ENCODE measurements around the gene PACSIN1.
"Not testable (repeated sequence)": the region's sequence is repeated elsewhere in the genome, so short reads cannot be mapped to it uniquely, and the experiment has no call there.

The PACSIN1 gene

DNA sequence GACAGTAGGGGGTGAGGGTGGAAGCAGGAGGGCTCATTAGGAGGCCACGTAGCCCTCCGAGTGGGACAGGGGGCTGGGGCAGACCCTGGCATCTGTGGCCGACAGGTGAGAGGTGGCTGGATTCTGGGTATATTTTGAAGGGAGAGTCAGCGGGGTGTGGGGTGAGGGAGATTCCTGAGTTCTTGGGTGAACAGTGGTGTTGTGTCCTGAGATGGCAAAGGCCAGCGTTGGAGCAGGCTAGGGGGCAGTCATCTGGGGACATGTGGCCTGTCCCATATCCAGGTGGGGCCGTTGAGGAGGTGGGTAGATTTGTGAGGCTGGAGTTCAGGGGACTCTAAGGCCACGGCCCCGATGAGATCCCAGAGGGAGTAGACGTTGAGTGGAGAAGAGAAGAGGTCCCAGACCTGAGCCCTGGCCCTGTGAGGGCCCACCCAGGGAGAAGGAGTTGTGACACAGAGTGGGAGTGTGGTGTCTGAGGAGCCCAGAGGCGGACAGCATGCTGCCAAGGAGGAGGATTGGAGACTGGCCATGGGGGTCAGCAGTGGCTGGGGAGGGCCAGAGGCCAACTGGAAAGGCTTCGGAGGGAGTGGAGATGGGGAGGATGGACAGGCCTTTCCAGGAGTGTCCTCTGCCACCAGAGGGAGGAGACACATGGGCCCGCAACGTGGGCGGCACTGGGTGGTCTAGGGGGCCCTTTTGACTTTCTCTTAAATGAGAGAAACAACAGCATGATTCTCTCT lies 19.6 kb downstream of the PACSIN1 start:
- no peak for DNase-seq (ENCODE audit: low spot score)

DNA sequence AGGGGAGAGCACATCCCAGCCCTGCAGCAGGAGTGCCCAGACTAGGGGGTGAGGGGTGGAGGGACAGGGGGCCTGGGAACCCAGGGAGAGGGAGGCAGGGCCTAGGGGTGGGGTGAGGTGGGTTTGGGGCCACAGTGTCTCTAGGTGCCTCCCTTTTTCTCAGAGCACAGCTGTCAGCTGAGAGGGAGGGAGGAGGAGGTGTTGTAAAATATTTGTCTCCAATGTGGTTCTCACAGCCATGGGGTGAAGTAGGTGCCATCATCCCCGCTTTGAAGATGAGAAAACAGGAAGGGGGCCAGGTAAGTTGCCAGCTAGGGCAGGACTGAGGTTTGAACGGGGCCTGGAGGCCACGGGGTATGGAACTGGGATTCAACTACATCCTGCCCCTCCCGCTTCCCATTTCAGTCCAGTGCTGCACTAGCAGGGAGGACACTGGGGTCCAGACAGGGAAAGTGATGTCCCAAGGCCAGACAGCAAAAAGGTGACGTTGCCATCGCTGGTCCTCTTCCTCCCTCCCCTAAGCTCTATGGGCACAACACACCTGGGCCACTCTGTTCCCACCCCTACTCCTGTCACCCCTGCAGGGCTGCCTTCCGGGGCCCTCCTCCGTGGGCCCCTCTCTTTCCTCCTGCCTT lies 20.3 kb downstream of the PACSIN1 start:
- no peak for DNase-seq (ENCODE audit: low spot score)

DNA sequence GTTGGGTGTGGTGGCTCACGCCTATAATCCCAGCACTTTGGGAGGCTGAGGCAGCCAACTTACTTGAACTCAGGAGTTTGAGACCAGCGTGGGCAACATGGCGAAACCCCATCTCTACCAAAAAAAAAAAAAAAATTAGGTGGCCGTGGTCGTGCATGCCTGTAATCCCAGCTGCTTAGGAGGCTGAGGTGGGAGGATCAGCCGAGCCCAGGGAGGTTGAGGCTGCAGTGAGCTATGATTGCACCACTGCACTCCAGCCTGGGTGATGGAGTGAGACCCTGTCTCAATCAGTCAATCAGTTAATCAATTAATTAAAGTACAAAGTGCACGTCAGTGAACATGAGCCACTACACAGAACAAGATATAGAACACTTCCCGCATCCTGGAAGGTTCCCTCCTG lies 21.0 kb downstream of the PACSIN1 start:
- DNase-seq (ENCODE audit: low spot score) = not testable (repeated sequence)

DNA sequence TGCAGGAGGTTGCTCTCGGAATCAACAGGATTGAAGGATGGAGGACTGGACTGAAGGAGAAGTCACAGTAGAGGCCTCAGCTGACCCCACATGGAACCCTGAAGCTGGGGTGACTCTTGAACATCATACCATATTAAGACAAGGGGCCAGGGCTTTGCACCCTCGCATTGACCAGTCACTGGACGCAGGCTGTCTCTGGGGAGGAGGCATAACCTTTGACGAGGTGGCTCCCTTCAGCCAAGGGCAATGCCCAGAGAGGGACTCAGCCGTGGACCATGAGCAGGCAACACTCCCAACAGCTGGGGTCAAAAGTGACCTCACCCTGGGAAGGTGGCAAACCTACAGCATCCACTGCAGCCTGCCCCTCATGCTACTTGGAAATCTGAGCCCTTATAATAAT lies 21.7 kb downstream of the PACSIN1 start:
- DNase-seq (ENCODE audit: low spot score) = no peak

DNA sequence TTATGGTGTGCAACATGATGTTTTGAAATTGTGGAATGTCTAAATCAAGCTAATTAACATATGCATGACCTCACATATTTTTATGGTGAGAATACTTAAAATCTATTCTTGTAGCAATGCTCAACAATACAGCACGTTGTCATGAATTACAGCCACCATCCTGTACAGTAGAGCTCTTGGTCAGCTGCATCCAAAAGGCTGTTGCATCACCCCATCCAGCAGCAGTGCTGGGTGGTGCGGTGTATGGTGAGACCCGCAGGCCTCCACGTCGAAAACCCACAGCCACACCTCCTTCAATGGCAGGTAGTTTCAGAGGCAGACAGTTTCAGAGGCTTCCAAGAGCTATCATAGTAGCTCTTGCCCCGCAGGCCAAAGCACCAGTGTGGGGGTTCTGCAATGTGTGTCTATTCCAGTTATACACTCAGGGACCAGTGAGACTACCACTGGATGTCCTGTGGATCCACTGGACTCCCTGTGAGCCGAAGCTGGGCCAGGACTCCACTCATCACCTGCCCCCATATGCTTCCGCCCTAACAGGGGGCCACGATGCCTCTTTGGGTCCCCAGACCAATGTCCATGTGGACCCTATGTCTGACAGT lies 23.4 kb downstream of the PACSIN1 start:
- DNase-seq (ENCODE audit: low spot score) = no peak

DNA sequence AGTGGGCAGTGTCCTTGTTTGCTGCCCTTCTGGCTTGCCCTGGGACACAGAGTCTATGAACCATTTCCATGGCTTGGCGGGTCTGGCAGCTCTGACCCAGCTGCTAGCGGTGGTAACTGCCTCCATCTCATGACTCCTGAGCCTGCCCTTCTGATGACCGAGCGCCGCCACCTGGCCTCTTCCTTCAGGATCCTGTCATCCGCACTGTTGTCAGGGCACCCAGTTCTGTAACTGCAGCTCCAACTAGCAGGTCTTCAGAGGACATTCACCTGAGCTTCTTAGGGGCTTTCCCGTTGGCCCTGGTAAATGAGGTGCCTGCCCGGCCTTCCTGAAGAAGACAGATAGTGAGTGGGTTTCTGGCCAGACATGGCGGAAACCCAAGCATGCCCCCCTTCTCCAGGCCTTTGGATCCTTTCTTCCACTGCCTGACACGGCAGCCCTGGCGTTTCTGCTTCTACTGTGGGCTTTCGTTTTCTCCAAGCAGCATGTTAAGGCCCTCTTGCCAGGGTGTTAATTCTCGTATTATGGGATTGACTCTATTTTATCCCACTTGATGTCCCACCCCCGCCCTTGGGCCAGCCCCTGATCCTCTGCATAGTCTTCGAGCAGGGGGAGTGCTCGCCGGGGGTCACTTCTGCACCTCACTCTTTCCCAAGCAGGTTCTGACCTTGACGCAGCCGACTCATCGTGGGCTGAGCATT lies 24.7 kb downstream of the PACSIN1 start:
- peak; percentile 40 for DNase-seq (ENCODE audit: low spot score)

DNA sequence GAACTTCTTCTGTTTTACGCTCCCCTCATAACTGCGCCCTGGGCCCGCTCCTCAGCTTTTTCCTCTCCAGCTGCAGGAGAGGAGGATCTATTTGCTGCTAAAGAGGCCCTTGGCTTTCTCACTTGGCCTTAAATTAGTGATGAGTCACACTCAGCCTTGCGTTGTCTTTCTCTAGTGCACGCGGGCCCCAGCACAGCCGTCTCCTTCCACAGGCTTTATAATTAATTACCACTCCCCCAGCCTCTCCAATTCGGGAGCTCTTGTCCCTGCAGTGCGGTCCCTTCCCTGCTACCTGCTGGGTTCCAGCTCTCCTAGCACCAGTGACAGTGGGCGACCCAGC lies 25.2 kb downstream of the PACSIN1 start:
- DNase-seq (ENCODE audit: low spot score) = no peak

DNA sequence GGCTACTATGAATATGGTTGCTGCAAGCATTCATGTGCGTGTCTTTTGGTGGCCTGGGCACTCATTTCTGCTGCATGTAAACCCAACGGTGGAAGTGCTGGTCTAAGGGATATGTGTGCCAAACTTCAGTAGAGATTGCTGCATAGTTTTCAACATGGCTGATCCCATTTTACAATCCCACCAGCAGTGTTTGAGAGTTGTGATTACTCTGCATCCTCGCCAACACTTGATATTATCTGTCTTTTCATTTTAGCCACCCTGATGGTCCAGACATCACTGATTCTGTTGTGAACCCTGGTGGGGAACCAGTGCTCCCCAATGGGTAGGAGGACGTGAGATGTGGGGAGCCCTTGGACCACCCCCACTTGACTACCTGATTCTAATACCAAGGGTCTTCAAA lies 27.5 kb downstream of the PACSIN1 start:
- no peak for DNase-seq (ENCODE audit: low spot score)

DNA sequence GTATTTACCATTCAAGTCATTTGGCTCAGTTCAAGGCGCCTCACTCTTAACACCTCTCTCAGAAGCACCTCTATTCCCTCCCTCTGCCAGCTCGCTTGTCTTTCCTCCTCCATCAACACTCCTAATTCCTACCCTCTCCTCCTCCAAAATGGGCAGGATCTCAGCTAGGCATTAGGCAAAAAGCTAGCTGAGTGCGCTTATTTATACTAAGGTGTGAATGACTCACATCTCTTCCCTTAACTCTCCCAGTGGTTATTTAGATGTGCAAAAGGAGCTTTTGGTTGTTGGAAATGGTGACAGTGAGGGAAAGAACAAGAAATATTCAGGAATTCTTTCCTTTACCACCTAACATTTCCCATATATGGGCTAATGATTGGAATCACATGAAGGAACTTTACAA lies 29.1 kb downstream of the PACSIN1 start:
- no peak for DNase-seq (ENCODE audit: low spot score)

DNA sequence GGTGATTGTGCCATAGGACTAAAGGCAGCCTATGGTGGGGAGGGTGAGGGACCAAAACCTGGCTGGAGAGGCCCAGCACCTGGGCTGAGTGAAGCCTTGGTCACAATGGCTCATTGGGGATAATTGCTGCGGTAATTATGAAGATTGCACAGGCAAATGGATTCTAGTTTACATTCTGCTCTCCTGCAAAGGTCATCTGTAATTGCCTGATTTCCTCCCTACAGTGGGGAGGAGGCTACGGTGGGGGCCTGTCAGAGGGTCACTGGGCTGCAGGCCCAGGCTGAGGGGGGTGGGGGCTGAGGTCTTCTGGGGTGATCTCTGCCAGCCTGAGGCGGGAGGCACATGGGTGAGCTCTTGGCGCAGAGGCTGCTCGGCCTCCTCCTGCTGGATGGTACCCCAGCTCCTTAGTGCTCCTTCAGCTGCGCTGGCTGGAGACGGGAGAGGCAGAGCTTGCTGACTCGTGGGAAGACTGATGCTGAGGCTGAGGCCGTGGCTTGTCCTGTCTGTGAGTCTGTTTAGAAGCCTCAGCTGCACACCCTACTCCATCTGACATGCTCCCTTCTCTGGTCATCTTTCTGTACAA lies 30.3 kb downstream of the PACSIN1 start:
- no peak for DNase-seq (ENCODE audit: low spot score)

DNA sequence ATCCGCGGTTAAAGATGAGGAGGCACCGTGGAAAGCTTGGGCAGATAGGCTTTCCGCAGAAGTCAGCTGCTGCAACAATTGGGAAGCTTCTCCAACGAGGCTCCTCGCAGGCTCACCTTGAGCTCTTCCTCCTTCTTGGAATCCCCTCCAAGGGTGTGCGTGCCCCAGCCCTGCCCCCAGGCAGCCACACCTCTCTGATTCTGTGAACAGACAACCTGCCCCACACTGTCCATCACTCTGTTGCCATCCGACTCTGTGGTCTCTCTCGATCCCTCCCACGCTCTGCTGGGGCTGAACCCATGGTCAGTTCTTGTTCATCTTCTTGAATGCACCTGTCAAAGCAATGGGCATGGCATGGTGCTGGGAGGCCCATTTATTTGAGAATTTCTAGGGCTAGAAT lies 31.5 kb downstream of the PACSIN1 start:
- DNase-seq (ENCODE audit: low spot score) = no peak

DNA sequence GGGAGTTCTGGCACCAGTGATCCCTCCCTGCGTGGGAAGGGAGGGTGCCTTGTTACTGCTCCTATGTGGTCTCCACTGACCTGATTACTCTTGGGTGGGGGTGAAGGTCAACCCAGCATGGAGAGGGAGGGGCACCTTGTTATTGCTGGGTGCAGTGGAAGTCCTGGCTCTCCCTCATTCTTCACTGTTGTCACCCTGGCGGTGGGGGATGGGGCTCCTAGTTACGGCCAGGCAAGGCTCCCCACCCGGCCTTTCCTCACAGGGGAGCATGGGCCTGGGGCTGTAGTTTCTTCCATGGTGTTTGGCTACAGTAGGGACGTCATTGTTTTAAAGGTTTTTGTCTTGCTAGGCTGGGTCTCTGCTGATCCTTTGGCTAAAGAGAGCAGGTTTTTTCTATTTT lies 40.8 kb downstream of the PACSIN1 start:
- no peak for DNase-seq (ENCODE audit: low spot score)

DNA sequence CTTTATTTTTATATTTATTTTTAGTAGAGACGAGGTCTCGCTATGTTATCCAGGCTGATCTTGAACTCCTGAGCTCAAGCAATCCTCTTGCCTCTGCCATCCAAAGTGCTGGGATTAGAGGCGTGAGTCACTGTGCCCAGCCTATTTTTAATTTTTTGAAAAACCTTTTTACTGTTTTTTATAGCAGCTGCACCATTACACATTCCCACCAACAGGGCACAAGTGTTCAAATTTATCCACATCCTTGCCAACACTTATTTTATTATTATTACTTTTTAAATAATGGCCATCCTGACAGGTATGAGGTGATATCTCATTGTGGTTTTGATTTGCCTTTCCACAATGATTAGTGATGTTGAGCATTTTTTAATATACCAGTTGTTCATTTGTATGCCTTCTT lies 42.5 kb downstream of the PACSIN1 start:
- DNase-seq (ENCODE audit: low spot score) = no peak

DNA sequence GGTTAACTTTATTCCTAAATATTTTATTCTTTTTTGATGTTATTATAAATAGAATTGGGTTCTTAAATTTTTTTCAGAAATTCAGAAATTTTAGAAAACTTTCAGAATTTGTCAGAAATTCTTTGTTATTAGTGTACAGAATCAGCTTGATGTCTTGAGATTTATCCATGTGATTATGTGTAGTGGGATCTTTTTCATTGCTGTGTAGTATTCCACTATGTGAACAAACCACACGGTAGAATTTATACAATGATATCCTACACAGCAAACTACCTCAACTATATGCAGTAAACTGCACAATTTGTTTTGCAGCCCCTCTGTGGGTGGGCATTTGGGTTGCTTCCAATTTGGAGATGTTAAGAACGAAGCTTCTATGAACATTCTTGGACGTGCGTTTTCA lies 43.9 kb downstream of the PACSIN1 start:
- DNase-seq (ENCODE audit: low spot score) = no peak

DNA sequence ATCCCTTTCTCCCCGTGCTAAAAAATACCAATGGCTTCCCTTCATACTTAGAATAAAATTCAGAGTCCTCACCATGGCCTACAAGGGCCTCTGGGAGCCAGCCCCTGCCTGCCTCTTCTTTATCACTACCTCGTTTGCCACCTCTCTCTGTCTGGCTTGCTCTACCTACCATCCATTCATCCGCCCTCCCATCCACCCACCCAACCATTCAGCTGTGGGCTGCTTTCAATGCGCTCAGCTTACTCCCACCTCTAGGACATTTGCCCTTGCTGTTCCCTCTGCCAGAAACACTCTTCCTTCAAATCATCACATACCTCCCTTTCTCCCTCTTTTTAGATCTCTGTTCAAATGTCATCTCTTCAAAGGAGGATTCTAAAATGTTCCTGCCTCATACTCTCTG lies 44.4 kb downstream of the PACSIN1 start:
- DNase-seq (ENCODE audit: low spot score) = no peak

DNA sequence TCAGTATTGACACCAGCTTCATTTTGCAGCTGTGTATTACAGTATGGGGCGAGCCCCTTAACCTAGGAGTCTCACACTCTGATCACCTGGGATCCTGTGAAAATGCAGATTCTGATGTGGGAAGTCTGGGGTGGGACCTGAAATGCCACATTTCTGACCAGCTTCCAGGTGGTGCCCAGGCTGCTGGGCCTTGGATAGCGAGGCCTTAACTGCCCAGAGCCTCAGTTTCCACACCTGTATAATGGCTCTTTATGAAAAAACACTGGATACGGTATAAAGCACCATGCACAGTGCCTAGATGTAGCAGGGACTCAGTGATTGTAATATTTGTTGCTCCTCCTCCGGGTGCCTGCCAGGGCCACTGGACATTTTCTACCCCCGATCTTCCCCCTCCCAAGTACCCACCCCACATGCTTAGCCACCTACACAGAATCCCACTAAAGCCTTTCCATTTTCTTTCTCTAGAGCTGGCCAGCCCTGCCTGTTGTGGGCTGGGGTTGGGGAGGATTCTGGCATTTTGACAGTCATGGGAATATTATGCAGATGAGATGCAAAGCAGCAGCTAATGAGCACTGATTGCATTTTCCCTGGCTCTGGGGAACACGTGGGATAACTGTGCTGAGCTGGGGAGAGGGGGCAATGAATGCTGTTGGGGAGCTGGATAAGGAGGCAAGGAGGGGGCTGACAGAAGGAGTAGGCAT lies 45.5 kb downstream of the PACSIN1 start:
- no peak for DNase-seq (ENCODE audit: low spot score)

DNA sequence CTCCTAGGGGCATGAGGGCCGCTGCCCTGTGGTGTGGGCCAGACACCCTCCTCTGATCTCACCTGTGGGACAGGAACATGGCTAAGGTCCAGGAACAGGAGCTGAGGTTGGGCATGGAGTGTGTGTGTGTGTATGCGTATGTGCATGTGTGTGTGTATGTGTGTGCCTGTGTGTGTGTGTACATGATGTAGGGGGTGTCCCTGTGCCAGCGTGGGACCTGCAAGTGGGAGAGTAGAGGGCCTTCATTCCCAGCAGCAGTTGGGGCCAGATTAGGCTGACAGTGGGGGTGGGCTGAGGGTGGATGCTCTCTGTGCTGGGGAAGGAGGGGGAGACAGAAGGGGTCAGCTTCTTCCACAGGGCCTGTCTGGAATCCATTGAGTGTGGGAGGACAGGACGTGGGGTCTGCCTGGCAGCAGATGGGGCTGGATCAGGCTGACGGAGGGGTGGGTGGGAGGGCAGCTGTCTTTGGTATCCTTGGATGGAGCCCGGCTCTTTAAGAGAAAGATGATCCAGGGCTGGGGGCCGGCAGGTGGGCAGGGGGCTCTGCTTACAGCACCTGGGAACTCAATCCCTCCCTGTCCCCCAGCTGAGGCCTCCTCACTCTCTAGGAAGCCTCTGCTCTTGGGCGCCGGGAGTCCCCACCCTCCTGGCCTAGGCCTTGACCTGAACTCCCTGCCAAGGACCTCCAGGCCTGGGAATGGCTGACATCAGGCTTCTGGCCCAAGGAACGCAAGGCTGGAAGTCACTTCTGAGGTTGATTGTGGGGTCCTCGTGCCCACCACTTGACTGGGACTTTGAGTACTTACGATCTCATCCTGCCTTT lies 46.2 kb downstream of the PACSIN1 start:
- DNase-seq (ENCODE audit: low spot score) = no peak

DNA sequence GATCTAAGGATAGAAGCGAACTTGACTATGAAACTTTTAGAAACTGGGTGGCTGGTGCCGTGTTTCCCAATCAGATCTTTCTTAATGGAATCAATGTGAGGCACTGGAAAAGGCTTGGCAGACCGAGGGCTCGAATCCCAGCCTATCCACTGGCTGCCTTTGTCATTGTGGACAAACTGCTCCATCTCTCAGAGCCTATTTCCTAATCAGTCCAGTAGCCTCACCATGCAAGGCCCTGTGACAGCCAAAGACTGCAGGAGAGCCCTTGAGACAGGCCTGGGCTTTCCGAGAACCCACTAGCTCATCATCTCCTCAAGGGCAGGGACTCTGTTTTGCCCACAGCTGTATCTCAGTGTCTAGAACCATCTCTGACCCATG lies 46.9 kb downstream of the PACSIN1 start:
- DNase-seq (ENCODE audit: low spot score) = peak; percentile 39

DNA sequence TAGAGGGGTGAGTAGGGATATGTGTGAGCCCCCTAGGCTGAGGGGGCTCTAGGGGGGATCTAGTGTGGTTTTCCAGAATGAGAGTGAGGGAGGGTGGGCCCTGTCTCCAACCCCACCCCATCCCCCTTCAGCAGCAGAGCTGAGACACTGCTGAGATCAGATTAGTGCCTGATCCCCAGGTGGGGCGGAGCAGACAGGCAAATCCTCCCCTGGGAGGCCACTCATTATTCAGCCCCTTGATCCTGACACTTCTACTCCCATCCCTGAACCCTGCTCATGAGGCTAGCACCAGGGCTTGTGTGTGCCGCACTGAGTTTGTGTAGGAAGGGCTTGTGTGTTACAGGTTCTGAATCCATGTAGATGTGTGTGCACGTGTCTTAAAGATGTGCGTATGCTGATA lies 47.8 kb downstream of the PACSIN1 start:
- no peak for DNase-seq (ENCODE audit: low spot score)

DNA sequence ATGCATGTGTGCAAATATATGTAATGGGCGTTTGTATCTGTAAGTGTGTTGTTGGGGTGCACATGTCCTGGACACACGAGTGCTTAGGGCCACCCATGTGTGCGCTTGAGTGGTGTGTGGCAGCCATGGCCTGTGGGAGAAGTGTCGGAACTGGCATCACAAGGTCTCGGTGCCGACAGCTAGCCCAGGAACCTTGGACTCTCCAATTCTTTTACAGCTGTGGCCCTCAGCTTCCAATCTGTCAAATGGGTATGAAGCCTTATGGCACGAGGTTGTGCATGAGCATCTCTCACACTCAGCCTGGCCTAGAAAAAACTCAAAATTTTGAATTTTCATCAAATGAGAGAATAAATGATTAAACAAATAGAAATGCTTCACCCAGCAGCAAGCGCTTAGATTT lies 48.2 kb downstream of the PACSIN1 start:
- DNase-seq (ENCODE audit: low spot score) = no peak

Data from cerebellar cortex (tissue), 1 donor.